Activated naive CD4-positive, alpha-beta T cell treated with Interleukin-2 at 50 U/mL for 16 hours (primary cell): ENCODE measurements around the gene REPS2.

ENCODE experiments used
- DNase-seq: peaks from one replicate; pipeline ENCODE4 v3.0.0-alpha.2; 2020

Gene REPS2

GRCh38 chrX:17038681-17039161 lies 92.3 kb downstream of the REPS2 start:
- DNase-seq, result no peak

DNA sequence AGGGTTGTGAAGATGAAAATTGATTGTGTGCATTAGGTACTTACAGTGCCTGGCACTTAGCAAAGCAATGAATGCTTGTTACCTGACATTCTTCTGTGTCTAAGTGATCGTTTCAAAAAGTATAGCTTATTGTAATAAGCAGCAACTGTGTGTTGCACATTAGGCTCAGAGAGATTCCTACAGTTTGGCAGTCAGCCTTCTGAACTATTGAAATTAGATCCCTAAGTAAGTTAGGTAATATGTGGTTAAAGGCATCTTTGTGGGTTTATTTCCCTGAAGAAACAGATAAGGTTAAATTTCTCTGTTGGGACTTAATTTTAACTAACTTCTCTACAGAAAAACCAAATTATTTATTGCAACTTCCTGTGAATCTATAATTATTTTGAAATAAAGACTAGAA lies 93.4 kb downstream of the REPS2 start:
- no peak for DNase-seq

- DNase-seq, result no peak
These were observed 94.3 kb downstream of the REPS2 start for GRCh38 chrX:17040711-17041110.

GRCh38 chrX:17042037-17042436 lies 95.6 kb downstream of the REPS2 start:
- DNase-seq, result no peak

GRCh38 chrX:17046478-17047097 lies 100.1 kb downstream of the REPS2 start:
- DNase-seq, result peak; percentile 15

DNA sequence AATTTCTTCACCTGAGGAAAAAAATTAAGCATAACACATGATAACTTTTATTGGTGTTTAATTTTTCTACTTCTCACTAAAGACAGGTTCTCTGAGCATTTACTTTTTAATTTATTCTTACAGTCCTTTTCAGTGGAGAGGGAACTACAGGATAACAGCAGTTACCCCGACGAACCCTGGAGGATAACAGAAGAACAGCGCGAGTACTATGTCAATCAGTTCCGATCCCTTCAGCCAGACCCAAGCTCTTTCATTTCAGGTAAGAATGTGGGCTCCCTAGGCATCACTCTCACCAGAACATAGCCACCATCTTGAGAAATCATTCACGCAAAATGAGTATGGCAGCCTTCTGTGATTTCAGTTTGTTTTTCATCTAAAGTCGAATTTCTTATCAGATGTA lies 100.8 kb downstream of the REPS2 start:
- no peak for DNase-seq

- DNase-seq, result no peak
These were observed 105.8 kb downstream of the REPS2 start for GRCh38 chrX:17052210-17052609.

GRCh38 chrX:17052793-17053192 lies 106.3 kb downstream of the REPS2 start:
- no peak for DNase-seq

- no peak for DNase-seq
These were observed 107.0 kb downstream of the REPS2 start for GRCh38 chrX:17053502-17053901.

GRCh38 chrX:17056868-17057608 lies 110.6 kb downstream of the REPS2 start:
- no peak for DNase-seq

DNA sequence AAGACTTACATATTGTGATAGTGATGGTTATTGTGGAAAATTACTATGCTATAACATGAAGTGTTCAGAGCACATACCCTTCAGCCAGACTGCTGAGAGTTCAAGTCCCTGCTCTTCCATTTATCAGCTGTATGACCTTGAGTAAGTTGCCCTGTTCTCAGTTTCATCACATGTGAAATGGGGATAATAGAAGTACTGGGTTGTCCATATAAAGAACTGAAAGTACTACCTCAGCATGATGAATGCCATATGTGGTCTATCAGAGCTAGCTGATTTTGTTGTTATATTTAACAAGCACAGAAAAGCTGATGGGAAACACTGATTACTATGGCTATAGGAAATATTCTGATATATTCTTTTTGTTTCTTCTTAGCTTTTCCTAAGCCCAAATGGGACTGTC lies 115.6 kb downstream of the REPS2 start:
- no peak for DNase-seq

DNA sequence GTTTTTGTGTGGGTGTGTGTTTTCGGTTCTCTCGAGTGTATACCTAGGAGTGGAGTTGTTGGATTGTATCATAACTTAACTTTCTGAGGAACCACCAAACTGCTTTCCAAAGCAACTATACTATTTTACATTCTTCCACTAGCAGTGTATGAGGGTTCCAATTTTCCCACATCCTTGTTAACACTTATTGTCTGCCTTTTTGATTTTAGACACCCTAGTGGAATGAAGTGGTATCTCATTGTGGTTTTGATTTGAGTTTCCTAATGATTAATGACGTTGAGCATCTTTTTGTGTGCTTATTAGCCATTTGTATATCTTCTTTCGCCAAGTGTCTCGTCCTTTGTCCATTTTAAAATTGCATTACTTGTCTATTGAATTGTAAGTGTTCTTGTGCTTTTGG lies 118.6 kb downstream of the REPS2 start:
- no peak for DNase-seq

DNA sequence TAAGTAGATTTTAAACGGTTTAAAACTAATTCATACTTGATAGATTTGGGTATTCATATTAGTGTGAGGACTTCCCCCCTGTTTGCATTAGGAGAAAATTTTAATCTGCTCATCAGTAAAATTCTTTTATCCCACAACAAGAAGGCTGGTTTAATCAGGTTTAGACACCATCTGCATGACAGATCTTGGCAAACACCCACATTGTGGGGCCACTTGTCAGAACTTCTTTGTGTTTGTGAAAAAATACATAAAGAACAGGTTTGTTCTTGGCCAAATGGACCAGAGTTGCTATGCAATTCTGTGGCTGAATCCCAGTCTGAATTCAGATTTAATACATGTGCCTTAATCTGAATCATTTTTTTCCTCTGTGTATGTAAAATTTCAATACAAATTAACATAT lies 121.1 kb downstream of the REPS2 start:
- no peak for DNase-seq

- no peak for DNase-seq
These were observed 125.8 kb downstream of the REPS2 start for GRCh38 chrX:17072301-17072700.

DNA sequence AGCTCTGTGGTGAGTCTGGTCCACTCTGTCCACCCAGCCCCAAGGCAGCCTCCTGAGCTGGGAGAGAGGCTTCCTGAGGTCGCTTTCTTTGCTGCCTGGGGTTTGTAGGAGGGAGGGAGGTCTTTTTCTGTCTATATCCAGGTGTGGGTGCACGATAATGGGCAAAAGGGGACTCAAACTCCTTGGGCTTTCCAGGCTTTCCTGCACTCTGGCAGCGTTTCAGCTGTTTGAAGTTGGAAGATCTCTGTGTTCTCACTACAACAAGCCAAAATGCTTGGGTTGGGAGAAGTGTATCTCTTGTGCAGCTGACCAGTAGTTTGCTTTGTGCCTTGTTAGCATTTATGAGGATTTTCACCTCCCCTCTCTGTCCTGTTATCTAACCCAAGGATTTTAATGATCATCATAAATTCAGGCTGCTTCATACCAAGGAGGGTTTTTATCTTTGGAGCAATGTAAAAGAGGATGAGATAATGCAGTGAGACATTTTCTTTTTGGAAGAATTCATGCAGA lies 126.3 kb downstream of the REPS2 start:
- no peak for DNase-seq

- no peak for DNase-seq
These were observed 128.5 kb downstream of the REPS2 start for GRCh38 chrX:17075004-17075403.

GRCh38 chrX:17077361-17077760 lies 130.9 kb downstream of the REPS2 start:
- DNase-seq, result no peak

DNA sequence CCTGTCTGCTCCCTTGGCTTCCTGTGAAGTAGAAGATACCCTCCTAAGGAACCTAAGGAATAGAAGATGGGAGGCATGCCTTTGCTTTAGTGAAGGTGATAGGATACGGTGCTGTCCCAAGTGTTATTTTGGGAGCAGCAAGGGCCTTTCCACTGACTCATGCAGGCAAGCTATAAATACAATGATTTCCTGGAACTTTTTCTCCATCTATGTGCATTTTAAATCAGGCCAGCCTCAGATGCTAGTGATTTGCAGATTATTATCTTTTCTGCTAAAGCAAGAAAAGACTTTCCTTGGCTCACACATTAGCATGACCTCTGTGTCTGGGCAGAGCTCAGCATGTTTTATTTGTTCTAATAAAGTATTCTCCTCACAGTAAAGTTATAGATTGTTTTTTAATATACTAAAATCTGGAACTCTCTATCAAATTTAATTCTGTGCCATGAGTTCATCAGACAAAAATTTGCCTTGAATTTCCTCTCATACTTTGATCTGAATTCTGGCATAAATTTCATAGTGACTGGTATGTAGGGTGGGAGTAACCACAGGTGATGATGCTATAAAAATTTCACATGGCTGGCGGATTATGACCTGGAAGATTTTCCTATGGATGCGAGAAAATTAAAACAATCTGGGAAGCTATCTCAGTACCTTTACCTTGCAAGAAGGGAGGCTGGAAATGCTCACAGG lies 131.7 kb downstream of the REPS2 start:
- DNase-seq, result no peak

DNA sequence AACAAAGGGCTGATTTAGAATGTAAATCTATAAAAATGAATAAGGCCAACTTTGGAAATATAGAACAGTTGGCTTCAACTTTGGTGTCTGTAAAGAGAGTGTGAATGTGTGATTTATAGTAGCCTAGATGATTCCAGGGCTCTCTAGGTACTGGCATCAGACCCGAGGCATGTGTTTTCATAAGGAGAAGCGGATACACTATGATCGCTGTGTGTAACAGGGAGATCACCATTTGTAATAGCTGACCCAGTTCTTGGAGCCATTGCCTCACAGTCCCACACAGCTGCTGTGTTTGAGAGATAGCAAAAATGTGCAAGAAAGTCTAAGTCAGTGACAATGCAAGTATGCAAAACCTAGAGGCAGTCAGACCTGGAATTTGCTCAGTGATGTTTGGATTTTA lies 135.1 kb downstream of the REPS2 start:
- DNase-seq, result no peak

GRCh38 chrX:17081968-17082367 lies 135.5 kb downstream of the REPS2 start:
- no peak for DNase-seq

- no peak for DNase-seq
These were observed 136.4 kb downstream of the REPS2 start for GRCh38 chrX:17082831-17083230.

DNA sequence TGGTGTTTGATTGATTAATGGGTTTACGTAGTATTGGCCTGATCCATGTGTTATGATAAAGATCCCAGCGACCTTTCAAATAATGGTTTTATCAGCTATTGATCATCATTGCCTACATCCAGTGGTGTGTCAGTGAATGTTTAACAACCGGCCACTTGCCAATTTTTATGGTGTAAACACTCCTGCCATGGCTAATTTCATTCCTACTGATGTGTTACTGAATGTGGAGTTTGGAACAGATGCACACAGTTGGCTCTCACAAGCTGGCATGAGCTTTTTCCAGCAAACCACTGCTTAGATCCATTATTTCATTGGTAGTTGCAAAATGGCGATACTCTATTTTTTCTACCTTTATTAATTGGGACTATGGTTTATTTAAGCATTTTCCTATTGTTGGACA lies 139.9 kb downstream of the REPS2 start:
- DNase-seq, result no peak

DNA sequence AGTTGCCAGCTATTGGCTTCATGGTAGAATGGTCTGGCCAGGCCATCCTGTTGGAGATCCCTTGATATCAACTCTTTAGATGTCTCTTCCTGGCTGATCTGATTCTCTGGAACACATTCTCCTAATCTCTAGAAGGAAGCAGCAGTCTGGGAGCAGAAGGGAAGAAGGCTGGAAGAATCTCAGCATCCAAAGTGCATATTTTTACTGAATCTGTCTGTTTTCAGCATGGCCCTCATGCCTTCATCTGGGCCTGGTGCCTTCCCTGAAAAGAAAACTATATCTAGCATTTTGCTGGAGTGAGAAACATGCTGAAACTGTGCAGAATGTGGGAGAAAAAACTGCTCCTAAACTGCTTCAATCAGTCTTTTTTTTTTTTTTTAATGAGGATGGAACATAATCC lies 148.7 kb downstream of the REPS2 start:
- DNase-seq, result no peak
